GM21717 (cell line): Measurements from ENCODE around the gene PPP4R3B.

ENCODE experiments used
- ATAC-seq: cut with Tn5 transposase; IDR thresholded peaks from one replicate; pipeline ENCODE4 v1.9.1; 2021; ENCODE audit warnings: mild to moderate bottlenecking, moderate library complexity; ENCODE audit not compliant: unreplicated experiment

The PPP4R3B gene

GRCh38 chr2:55617175-55618024 lies at the start of gene PPP4R3B:
PPP4R3B (minus strand) TSS chr2:55617622; CDS start chr2:55617285, 337 bp downstream.
- ATAC-seq = peak; percentile 81

DNA sequence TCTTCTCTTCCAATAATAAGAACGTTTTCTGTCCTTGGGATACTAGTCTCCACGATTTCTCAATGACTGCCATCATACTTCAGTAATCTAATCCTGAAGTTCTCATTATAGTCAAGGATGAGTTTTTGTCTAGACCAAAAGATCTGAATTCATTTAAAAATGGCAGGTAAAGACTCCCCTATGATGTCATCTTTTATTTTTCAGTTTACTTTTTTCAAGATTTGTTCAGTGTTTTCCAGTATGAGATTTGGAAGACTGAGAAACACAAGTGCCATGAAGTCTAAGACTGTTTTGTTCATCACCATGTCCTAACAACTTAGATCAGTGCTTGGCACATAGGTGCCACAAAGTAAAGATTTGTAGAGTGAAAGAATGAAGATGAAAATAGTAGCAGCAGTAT lies 35.8 kb upstream of the PPP4R3B start:
- no peak for ATAC-seq

- ATAC-seq = no peak
These were observed 31.8 kb upstream of the PPP4R3B start for GRCh38 chr2:55649211-55649610.

DNA sequence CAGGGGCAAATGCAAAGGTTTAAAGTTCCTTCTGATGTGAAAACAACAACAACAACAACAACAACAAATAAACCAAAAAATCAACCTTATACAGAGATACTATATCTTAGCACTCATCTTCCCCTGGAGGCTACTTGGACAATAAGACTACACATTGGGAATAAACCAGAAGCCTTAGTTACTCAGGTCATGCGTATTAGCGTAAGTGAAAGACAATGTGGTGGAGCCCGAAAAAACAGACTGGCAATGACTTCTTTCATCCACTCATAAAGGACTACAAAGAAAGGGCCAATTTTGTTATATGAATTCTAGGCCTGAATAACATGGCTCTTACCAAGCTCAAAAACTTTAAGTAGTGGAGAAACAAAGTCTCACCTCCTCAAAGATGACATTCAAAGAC lies 19.4 kb upstream of the PPP4R3B start:
- no peak for ATAC-seq

DNA sequence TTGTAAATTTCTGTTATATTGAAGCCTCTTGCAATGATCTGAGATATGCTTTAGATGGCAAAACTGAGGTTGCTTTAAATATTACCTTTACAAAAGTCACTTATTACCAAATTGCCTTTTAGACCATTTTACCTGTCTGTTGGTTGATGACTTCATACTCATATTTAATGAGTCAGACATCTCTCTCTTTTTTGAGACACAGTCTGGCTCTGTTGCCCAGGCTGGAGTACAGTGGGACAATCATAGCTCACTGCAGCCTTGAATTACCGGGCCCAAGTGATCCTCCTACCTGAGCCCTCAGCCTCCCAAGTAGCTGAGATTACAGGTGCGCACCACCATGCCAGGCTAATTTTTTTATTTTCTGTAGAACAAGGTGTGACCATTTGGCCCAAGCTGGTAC lies 11.5 kb upstream of the PPP4R3B start:
- no peak for ATAC-seq

GRCh38 chr2:55627915-55628314 lies 10.5 kb upstream of the PPP4R3B start:
- ATAC-seq = no peak

- no peak for ATAC-seq
These were observed 4.4 kb upstream of the PPP4R3B start for GRCh38 chr2:55621802-55622201.

- no peak for ATAC-seq
These were observed 2.8 kb upstream of the PPP4R3B start for GRCh38 chr2:55620123-55620779.

- ATAC-seq = peak; percentile 38
These were observed 1.0 kb upstream of the PPP4R3B start for GRCh38 chr2:55618275-55619055.

- no peak for ATAC-seq
These were observed 528 bp upstream of the PPP4R3B start for GRCh38 chr2:55618025-55618274.

GRCh38 chr2:55616551-55617174 lies 759 bp downstream of the PPP4R3B start:
- peak; percentile 11 for ATAC-seq

- no peak for ATAC-seq
These were observed 5.4 kb downstream of the PPP4R3B start for GRCh38 chr2:55611997-55612396.

DNA sequence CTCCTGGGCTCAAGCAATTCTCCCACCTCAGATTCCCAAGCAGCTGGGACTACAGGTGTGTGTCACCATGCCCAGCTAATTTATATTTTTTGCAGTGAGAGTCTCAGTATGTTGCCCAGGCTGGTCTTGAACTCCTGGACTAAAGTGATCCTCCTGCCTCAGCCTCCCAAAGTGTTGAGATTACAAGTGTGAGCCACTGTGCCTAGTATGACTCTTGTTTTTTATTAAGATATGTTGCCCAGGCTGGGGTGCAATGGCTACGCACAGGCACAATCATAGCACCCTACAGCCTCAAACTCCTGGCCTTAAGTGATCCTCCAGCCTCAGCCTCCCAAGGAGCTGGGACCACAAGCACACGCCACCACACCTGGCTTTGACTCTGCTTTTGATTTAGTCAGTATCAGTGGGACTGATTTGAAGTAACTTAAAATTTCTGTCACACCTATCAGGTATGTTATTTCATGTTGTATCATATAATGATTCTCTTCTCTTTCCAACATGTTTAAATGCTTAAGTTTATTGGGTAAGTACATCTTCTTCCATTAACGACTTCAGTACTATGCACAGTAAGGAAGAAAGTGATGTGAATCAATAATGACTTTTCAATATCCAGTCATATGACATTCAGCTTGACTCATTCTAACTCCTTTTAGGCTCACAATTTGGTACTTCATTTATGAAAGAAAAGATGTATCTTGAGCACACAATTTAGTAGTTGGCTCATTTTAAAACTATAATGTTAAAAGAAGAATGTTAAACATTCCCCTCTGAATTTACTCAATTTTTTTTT lies 6.3 kb downstream of the PPP4R3B start:
- ATAC-seq = no peak

GRCh38 chr2:55609938-55610578 lies 7.4 kb downstream of the PPP4R3B start:
- ATAC-seq = no peak

- ATAC-seq = no peak
These were observed 8.1 kb downstream of the PPP4R3B start for GRCh38 chr2:55609193-55609794.

DNA sequence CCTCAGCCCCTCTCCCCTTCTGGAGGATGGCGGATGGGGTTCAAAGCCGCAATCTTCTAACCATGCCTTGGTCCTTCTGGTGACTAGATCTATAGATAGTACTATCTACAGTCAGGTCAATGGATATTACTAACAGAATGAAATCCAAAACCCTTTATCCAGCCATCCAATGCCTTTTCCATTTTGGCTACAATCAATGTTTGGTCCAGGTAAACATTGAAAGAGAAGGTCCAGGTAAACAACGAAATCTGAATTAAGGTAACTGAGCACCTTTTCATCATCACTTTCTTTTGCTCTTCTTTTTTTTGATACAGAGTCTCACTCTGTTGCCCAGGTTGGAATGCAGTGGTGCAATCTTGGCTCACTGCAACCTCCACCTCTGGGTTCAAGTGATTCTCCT lies 9.7 kb downstream of the PPP4R3B start:
- no peak for ATAC-seq

DNA sequence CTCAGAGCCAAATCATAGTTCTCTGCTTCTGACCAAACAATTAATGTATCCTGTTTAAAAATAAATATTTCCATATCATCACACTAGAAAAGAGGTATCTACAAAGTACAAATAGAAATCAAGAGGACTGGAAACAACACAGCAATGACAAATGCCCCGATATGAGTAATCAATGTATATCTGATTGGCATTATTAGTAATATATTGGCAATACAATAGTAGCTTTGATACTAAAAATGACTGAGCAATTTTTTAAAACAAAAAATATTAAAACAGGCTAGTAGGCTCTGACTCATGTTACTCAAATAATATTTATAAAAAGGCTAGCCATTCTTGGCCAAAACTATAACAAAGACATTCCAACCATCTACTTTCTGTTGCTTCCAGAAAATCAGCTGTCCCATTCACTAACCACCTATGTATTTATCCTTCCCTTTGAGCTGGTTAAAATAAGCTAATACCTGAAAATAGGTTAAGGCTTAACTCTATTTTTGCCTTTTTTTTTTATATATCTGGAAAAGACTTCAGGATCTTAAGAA lies 13.3 kb downstream of the PPP4R3B start:
- ATAC-seq = no peak

DNA sequence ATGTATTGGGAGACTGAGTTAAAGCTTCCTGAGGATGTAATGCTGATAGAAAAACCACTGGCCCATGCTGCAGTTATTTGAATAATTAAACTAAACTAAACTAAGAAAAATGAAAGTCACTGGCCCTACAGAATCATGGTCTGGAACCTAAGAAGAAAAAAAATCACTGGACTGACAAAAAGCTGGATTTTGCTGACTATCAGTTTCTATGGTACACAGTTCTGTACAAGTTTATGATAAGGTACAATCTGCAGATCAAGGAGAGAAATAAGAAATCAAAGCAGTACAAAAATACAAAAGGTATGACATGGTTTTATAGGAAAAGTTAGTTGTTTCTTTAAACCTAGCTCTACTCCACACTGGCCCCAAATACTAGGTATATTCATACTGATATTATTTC lies 15.6 kb downstream of the PPP4R3B start:
- no peak for ATAC-seq

- no peak for ATAC-seq
These were observed 19.2 kb downstream of the PPP4R3B start for GRCh38 chr2:55598056-55598795.
